Glutamatergic neuron (in vitro differentiated cells): ENCODE results near the gene CHRNA10. TPM values are rescaled to one million over a fixed set of nuclear protein-coding genes. Genes with fewer than 3 reads are reported as not detected.
"Not testable (repeated sequence)": the region's sequence is repeated elsewhere in the genome, so short reads cannot be mapped to it uniquely, and the experiment has no call there.

Source experiments
- DNase-seq: peaks from one replicate; pipeline ENCODE4 v3.0.0; 2022
- H3K27ac Mint-ChIP-seq: one replicate; pipeline ENCODE4 v1.8.0; 2020; ENCODE audit warnings: mild to moderate bottlenecking, mixed read lengths, inconsistent platforms; ENCODE audit not compliant: unreplicated experiment
- H3K27me3 Mint-ChIP-seq: one replicate; pipeline ENCODE4 v1.8.0; 2020; ENCODE audit warnings: mild to moderate bottlenecking, moderate library complexity, mixed read lengths, inconsistent platforms; ENCODE audit not compliant: unreplicated experiment
- H3K36me3 Mint-ChIP-seq: one replicate; pipeline ENCODE4 v1.8.0; 2020; ENCODE audit warnings: mild to moderate bottlenecking, mixed read lengths, inconsistent platforms; ENCODE audit not compliant: unreplicated experiment
- H3K4me1 Mint-ChIP-seq: one replicate; pipeline ENCODE4 v1.8.0; 2020; ENCODE audit warnings: mild to moderate bottlenecking, low read depth, mixed read lengths, inconsistent platforms; ENCODE audit not compliant: unreplicated experiment
- H3K4me3 Mint-ChIP-seq: one replicate; pipeline ENCODE4 v1.8.0; 2020; ENCODE audit warnings: mild to moderate bottlenecking, mixed read lengths, inconsistent platforms; ENCODE audit not compliant: unreplicated experiment
- H3K9me3 Mint-ChIP-seq: one replicate; pipeline ENCODE4 v1.8.0; 2020; ENCODE audit warnings: mild to moderate bottlenecking, moderate library complexity, mixed read lengths, inconsistent platforms; ENCODE audit not compliant: unreplicated experiment
- CTCF ChIP-seq: fragments of 200-600 bp; sonication (generic); IDR thresholded peaks from one replicate; pipeline ENCODE4 v1.5.0; 2021; ENCODE audit not compliant: partially characterized antibody, unreplicated experiment
- total RNA-seq: library from RNA; stranded (reverse); fragmentation: NEBNext Ultra II Directional; extraction: Animal tissue kit (Norgen Biotek cat#: 25700); gene quantifications from one replicate; pipeline ENCODE4 v1.2.1, GENCODE V29; 2021; ENCODE audit not compliant: unreplicated experiment

Gene CHRNA10
- total RNA-seq, 1 donor from 2014 or later, result 0.91 TPM

GRCh38 chr11:3659595-3660515 is 11.3 kb downstream of the CHRNA10 start:
- Mint-ChIP-seq H3K4me1 (no peaks in the 10 kb centered on the region), H3K9me3 (peaks cover 3% of the 10 kb centered on the region), H3K4me3 (no peak overlapping the region), H3K36me3 (peaks cover 11% of the 10 kb centered on the region), H3K27ac (no peak overlapping the region), H3K27me3 (peaks cover 9% of the 10 kb centered on the region)
- no peak for DNase-seq
- no peak for TF ChIP-seq CTCF

GRCh38 chr11:3658252-3658651 is 12.9 kb downstream of the CHRNA10 start:
- Mint-ChIP-seq H3K36me3 (peaks cover 11% of the 10 kb centered on the region), H3K4me1 (no peaks in the 10 kb centered on the region), H3K27me3 (peaks cover 5% of the 10 kb centered on the region), H3K9me3 (no peaks in the 10 kb centered on the region), H3K4me3 (no peak overlapping the region), H3K27ac (no peak overlapping the region)
- no peak for DNase-seq
- TF ChIP-seq CTCF, result no peak

GRCh38 chr11:3657331-3657730 is 13.9 kb downstream of the CHRNA10 start:
- H3K9me3 Mint-ChIP-seq, H3K27ac Mint-ChIP-seq, H3K27me3 Mint-ChIP-seq, H3K36me3 Mint-ChIP-seq, DNase-seq, H3K4me1 Mint-ChIP-seq, H3K4me3 Mint-ChIP-seq: not testable (repeated sequence)

- TF ChIP-seq CTCF, result no peak
- H3K9me3 Mint-ChIP-seq, result peaks cover 2% of the 10 kb centered on the region
- no peak overlapping the region for H3K27ac Mint-ChIP-seq
- DNase-seq, result no peak
- no peaks in the 10 kb centered on the region for H3K4me1 Mint-ChIP-seq
- peaks cover 5% of the 10 kb centered on the region for H3K36me3 Mint-ChIP-seq
- H3K27me3 Mint-ChIP-seq, result peaks cover 2% of the 10 kb centered on the region
- no peak overlapping the region for H3K4me3 Mint-ChIP-seq
Measured at GRCh38 chr11:3655547-3655946, 15.6 kb downstream of the CHRNA10 start.

DNA sequence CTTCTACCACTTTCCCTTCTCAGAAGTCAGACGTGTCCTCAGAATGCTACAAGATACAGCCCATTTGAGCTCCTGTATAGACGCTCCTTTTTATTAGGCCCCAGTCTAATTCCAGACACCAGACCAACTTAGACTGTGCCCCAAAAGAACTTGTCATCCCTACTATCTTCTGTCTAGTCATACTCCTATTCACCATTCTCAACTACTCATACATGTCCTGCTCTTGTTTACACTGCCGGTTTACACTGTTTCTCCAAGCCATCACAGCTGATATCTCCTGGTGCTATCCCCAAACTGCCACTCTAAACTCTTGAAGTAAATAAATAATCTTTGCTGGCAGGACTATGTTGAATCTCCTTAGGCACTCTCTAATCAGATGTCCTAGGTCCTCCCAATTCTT is 18.7 kb downstream of the CHRNA10 start:
- not testable (repeated sequence) for H3K9me3 Mint-ChIP-seq, H3K27me3 Mint-ChIP-seq, H3K36me3 Mint-ChIP-seq, H3K4me3 Mint-ChIP-seq, DNase-seq, H3K4me1 Mint-ChIP-seq, H3K27ac Mint-ChIP-seq

GRCh38 chr11:3649374-3649773 is 21.8 kb downstream of the CHRNA10 start:
- H3K4me3 Mint-ChIP-seq, H3K9me3 Mint-ChIP-seq, H3K4me1 Mint-ChIP-seq, DNase-seq, H3K27ac Mint-ChIP-seq, H3K36me3 Mint-ChIP-seq, H3K27me3 Mint-ChIP-seq: not testable (repeated sequence)

DNA sequence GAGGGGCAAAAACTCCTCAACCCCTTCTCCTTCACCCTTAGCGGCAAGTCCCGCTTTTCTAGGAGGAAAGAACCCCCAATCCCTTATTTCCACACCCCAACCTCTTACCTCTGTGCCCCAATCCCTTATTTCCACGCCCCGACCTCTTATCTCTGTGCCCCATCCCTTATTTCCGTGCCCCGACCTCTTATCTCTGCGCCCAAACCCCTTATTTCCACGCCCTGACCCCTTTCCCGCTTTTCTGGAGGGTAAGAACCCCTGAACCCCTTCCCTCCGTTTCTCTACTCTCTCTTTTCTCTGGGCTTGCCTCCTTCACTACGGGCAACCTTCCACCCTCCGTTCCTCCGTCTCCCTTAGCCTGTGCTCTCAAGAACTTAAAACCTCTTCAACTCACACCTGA is 22.3 kb downstream of the CHRNA10 start:
- H3K27me3 Mint-ChIP-seq, H3K27ac Mint-ChIP-seq, H3K36me3 Mint-ChIP-seq, H3K4me3 Mint-ChIP-seq, DNase-seq, H3K4me1 Mint-ChIP-seq, H3K9me3 Mint-ChIP-seq: not testable (repeated sequence)
